ENCODE measurements around the gene CEND1.

The CEND1 gene

GRCh38 chr11:836274-836673, 46.4 kb upstream of the CEND1 start:
- in situ Hi-C loops (cut with MboI; ENCODE audit: low sequenced_read_pairs, unreplicated experiment): no loop called here
- DNase-seq (ENCODE audit: low spot score): no peak
- TF ChIP-seq CTCF (IDR thresholded peaks at IDR 0.05; ENCODE audit: borderline replicate concordance, control extremely low read depth, extremely low read depth, insufficient read depth, missing control alignments): no peak

DNA sequence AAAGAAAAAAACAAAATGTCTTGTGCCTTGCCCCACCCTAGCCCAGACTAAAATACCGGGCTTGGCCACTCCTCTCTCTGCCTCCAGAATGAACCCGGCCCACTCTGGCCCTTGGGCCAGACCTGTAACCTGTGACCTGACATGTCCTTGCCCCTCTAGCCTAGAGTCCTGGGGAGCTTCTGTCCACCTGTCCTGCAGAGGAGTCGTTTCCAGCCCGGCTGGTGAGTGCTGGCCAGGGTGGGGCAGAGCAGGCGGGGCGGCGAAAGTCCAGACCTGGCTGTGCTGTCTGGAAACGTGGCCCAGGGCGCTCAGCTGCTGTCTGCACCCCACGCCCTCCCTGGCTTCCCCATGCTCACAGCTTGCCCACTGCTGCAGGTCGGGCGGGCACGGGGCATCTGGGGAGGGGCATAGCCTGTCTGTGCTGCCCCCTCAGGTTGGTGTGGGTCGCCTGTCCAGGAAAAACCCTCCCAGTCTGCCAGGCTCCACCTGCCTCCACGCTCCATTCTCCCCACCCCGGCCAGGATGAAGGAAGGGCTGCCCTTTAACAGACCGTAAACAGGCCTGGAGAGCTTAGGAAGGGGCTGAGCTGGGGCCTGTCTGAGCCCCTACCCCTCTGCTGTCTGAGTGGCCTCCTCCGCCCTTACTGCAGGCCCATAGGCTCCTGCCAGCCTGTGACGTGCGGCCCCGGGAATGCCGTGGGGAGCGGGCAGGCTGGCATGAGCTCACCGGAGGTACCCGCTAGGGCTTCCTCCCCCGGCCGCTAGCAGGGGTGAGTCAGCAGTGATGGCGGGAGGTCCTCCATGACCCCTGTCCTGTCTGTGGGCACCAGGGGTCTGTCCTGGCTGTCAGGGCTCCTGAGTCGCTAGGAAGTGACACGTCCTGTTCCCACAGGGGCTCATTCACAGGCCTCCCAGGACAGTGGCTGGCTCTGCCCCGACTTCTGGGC, 44.8 kb upstream of the CEND1 start:
- in situ Hi-C loops (cut with MboI; ENCODE audit: low sequenced_read_pairs, unreplicated experiment): no loop called here
- TF ChIP-seq CTCF (IDR thresholded peaks at IDR 0.05; ENCODE audit: borderline replicate concordance, control extremely low read depth, extremely low read depth, insufficient read depth, missing control alignments): no peak
- DNase-seq (ENCODE audit: low spot score): no peak

- no peak for TF ChIP-seq CTCF (IDR thresholded peaks at IDR 0.05; ENCODE audit: borderline replicate concordance, control extremely low read depth, extremely low read depth, insufficient read depth, missing control alignments)
- in situ Hi-C loops (cut with MboI; ENCODE audit: low sequenced_read_pairs, unreplicated experiment): no loop called here
- DNase-seq (ENCODE audit: low spot score): no peak
Measured at GRCh38 chr11:833849-834311, 44.0 kb upstream of the CEND1 start.

DNA sequence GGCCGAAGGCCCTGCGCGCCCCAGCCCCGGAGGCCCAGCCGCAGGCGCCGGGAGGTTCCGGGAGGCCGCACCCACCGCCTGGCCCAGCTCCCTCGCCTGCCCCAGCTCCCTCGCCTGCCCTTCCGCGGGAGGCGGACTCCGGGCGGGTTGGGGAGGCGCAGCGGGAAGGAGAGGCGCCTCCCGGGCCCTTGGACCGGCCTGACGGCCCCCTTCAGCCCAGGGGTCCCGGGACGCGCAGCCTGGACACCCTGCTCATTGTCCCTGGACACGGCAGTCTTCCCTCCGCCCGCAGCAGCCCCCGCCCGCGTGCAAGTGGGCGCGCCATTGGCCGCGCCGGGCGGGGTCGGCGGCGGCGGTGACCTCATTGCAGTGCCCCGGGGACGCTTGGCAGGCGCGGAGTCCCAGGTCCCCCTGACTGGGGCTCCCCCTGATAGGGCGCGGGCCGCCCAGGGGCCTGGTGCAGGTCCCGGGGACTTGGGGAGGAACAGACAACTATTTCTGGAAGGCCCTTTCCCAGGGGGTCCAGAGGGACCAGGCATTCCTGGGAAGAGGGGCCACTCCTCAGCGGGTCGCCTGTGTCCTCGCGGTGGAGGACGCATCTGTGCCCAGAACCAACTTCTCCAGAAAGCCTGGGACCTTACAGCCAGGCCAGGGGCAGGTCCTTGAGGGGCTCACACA, 43.4 kb upstream of the CEND1 start:
- in situ Hi-C loops (cut with MboI; ENCODE audit: low sequenced_read_pairs, unreplicated experiment): no loop called here
- peak; percentile 76 for DNase-seq (ENCODE audit: low spot score)
- no peak for TF ChIP-seq CTCF (IDR thresholded peaks at IDR 0.05; ENCODE audit: borderline replicate concordance, control extremely low read depth, extremely low read depth, insufficient read depth, missing control alignments)

DNA sequence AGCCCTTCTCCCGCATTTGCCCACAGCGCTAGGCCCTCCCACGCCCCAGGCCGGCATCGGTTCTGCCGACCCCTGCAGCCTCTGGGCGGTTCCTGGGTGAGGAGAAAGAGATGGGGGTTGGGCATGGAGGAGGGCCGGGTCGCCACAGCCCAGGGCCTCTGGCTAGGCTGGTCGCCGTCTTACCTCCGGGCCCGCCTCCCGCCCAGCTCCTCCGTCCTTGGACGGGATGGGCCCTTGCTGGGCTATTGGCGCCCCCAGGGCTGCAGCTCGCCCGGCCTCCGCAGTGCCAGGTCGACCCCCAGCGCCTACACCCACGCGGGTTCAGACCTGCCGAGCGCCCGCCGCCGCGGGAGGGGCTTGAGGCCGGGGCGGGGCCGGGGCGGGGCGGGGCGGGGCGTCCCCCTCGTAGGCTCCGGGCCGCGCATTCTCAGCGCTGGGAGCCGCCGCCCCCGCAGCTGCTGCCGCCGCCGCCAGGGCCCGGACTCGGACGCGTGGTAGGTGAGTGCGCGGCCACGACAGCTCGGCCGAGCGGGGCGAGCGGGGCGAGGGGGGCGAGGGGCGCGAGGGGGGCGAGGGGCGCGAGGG, 42.7 kb upstream of the CEND1 start, which contains the start of gene CD151:
CD151 (plus strand) TSS at position 424 of the 585 bp plus-strand sequence. CDS start 3,118 bp downstream, outside the sequence.
- peak; percentile 86 for DNase-seq (ENCODE audit: low spot score)
- TF ChIP-seq CTCF (IDR thresholded peaks at IDR 0.05; ENCODE audit: borderline replicate concordance, control extremely low read depth, extremely low read depth, insufficient read depth, missing control alignments): no peak
- in situ Hi-C loops (cut with MboI; ENCODE audit: low sequenced_read_pairs, unreplicated experiment): no loop called here

DNA sequence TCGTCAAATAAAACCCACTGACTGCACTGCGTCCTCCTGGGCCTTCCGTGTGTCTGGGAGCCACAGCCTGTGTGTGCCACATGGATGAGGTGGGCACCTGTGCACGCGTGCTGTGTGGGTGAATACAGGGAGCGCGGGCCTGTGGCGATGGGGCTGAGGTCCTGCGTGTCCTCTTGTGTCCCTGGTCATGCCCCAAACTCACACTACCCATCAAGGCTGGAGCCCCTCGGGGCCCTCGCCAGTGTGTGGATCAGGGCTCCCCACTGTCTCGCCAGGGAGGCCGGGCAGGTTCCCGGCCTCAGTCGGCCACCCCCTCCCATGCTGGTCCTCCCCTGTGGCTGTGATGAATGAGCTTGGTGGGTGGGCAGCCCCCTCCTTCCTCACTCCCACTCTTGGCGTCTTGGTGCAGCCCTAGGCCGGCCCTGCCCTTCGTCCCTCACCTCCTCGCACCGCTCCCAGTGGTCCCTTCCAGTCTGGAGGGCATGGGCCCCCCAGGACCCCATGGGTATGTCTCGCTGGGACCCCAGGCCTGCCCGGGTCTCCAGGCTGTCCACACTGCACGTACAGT, 42.2 kb upstream of the CEND1 start:
- in situ Hi-C loops (cut with MboI; ENCODE audit: low sequenced_read_pairs, unreplicated experiment): no loop called here
- TF ChIP-seq CTCF (IDR thresholded peaks at IDR 0.05; ENCODE audit: borderline replicate concordance, control extremely low read depth, extremely low read depth, insufficient read depth, missing control alignments): no peak
- DNase-seq (ENCODE audit: low spot score): no peak
